Embryonic facial prominence (tissue), 1 donor: ENCODE measurements around the gene ST7.
A peak's percentile ranks its signal among the peaks of the same experiment; 100 is the strongest.
"Not testable (repeated sequence)": the region's sequence is repeated elsewhere in the genome, so short reads cannot be mapped to it uniquely, and the experiment has no call there.

ENCODE experiments used
- DNase-seq: peaks from one replicate; pipeline ENCODE4 v3.0.0-alpha.2; 2016; ENCODE audit errors: extremely low spot score

ST7 gene

GRCh38 chr7:116953372-116953905 lies at the start of gene ST7:
Gene ST7, plus strand, starts transcription at chr7:116953501. Its CDS starts 40 bp downstream, at chr7:116953541.
- peak; percentile 47 for DNase-seq

- DNase-seq = no peak
Observed at GRCh38 chr7:116906391-116906790, 46.9 kb upstream of the ST7 start.

- DNase-seq = no peak
Observed at GRCh38 chr7:116910383-116910782, 42.9 kb upstream of the ST7 start.

GRCh38 chr7:116911801-116912200 lies 41.5 kb upstream of the ST7 start:
- DNase-seq = no peak

- no peak for DNase-seq
Observed at GRCh38 chr7:116912269-116912909, 40.9 kb upstream of the ST7 start.

GRCh38 chr7:116918704-116919103 lies 34.6 kb upstream of the ST7 start:
- no peak for DNase-seq

GRCh38 chr7:116920359-116920758 lies 32.9 kb upstream of the ST7 start:
- DNase-seq = no peak

- DNase-seq = no peak
Observed at GRCh38 chr7:116922545-116922944, 30.8 kb upstream of the ST7 start.

GRCh38 chr7:116924741-116925140 lies 28.6 kb upstream of the ST7 start:
- DNase-seq = no peak

GRCh38 chr7:116929021-116929420 lies 24.3 kb upstream of the ST7 start:
- no peak for DNase-seq

- peak; percentile 35 for DNase-seq
Observed at GRCh38 chr7:116929914-116930913, 23.1 kb upstream of the ST7 start.

GRCh38 chr7:116932566-116932965 lies 20.7 kb upstream of the ST7 start:
- DNase-seq = no peak

GRCh38 chr7:116933465-116933864 lies 19.8 kb upstream of the ST7 start:
- DNase-seq = no peak

GRCh38 chr7:116934580-116934979 lies 18.7 kb upstream of the ST7 start:
- no peak for DNase-seq

- not testable (repeated sequence) for DNase-seq
Observed at GRCh38 chr7:116936844-116937243, 16.5 kb upstream of the ST7 start.

- no peak for DNase-seq
Observed at GRCh38 chr7:116938678-116939077, 14.6 kb upstream of the ST7 start.

- no peak for DNase-seq
Observed at GRCh38 chr7:116940689-116941370, 12.5 kb upstream of the ST7 start.

GRCh38 chr7:116942504-116942903 lies 10.8 kb upstream of the ST7 start:
- no peak for DNase-seq

GRCh38 chr7:116948934-116949333 lies 4.4 kb upstream of the ST7 start:
- DNase-seq = no peak

- no peak for DNase-seq
Observed at GRCh38 chr7:116949941-116950801, 3.1 kb upstream of the ST7 start.

GRCh38 chr7:116950889-116951351 lies 2.4 kb upstream of the ST7 start:
- no peak for DNase-seq
